ENCODE data around the gene CCDC142. TPM values are rescaled to one million over a fixed set of nuclear protein-coding genes. Genes with fewer than 3 reads are reported as not detected.

Gene CCDC142
- total RNA-seq, 1 donor from 2014 or later, result 28.0 TPM

DNA sequence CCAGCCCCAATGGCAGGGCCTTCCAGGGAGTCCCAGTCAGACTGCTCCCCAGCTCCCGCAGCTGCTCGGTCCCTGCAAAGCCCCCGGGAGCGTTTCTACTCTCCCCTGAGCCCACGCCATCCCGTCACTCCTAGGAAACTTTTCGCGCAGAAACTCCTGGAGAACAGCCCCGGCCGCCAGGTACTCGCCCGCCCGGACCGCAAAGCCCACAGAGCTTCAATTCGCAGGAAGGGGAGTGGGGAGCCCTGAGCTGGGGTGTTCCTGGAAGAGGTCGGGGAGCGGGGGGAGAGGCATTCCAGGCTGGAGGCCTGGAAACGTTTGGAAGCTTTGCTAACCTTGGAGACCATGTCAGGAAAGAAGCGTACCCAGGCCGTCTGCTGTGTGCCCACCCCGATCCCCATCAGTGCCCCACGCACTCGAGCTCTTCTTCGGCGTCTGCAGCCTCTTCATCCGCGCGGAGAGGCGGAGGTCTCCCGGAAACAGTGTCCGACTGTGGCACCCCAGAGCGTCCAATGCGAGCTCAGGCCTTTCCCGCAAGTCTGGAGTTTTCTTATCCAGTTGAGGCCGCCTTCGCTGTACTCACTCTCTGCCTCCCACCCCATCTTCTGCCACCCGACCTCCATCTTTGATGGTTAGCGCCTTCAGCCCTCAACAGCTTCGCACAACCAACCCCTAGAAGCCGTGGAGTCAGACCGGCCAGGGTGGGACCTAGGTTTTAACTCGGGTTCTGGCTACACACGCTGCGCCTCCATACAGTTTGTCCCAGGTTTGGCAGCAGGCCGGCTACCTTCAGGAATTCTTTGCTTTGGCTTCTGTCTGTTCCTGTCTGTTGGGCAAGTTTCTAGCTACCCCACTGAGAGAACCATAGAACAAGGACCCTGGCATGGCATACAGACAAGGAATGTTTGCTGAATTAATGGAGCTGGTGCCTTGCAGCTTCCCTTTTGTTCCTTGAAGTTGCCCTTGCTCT is 21.0 kb upstream of the CCDC142 start:
- Mint-ChIP-seq H3K36me3 (ENCODE audit: unreplicated experiment) (peaks cover 8% of the 10 kb centered on the region), H3K27me3 (ENCODE audit: unreplicated experiment) (peaks cover 40% of the 10 kb centered on the region), H3K4me1 (ENCODE audit: low read depth, unreplicated experiment) (peaks cover 24% of the 10 kb centered on the region), H3K9me3 (ENCODE audit: unreplicated experiment) (peaks cover 29% of the 10 kb centered on the region), H3K27ac (ENCODE audit: unreplicated experiment) (no peak overlapping the region), H3K4me3 (ENCODE audit: unreplicated experiment) (peak overlapping the region; percentile 74)
- TF ChIP-seq, protein P1, sequence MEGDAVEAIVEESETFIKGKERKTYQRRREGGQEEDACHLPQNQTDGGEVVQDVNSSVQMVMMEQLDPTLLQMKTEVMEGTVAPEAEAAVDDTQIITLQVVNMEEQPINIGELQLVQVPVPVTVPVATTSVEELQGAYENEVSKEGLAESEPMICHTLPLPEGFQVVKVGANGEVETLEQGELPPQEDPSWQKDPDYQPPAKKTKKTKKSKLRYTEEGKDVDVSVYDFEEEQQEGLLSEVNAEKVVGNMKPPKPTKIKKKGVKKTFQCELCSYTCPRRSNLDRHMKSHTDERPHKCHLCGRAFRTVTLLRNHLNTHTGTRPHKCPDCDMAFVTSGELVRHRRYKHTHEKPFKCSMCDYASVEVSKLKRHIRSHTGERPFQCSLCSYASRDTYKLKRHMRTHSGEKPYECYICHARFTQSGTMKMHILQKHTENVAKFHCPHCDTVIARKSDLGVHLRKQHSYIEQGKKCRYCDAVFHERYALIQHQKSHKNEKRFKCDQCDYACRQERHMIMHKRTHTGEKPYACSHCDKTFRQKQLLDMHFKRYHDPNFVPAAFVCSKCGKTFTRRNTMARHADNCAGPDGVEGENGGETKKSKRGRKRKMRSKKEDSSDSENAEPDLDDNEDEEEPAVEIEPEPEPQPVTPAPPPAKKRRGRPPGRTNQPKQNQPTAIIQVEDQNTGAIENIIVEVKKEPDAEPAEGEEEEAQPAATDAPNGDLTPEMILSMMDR (IDR thresholded peaks at IDR 0.05; ENCODE audit: partially characterized antibody, unreplicated experiment), result no peak
- no peak for DNase-seq

DNA sequence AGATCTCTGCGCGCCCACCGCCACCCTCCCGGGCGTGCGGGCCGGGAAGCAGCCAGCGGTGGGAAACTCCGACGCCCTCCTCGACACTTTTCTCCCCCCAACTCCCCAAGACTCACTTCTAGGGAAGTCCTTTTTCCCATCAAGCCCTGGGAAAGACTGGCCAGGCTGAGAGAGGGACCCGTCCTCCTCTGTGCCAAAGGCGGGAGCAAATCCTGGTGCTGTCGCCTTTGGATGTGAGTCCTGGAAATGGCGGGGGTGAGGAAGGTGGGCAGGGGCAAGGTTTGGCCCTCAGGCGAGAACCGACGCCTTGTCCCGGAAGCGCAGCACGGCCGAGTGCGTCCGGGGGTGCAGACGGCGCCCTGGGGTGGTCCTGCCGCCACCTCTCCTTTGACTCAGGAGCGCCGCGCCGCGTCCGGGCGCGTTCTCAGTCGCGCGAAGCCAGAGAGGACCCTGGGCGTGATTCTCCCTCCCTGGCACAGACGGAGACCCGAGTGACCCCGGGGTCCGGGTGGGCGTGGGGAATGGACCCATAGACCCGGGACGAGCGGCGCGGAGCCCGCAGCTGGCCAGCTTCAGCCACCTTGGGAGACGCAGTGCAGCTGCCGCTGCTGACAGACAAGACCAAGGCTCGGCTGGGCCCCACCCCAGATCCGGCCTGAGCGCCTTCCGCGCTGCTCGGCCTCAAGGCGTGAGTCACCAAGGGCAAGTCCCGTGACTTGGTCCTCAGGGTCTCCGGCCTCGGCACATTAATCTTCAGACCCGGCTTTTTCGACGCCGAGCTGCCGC is 20.1 kb upstream of the CCDC142 start:
- Mint-ChIP-seq H3K27me3 (ENCODE audit: unreplicated experiment) (peaks cover 40% of the 10 kb centered on the region), H3K9me3 (ENCODE audit: unreplicated experiment) (peaks cover 22% of the 10 kb centered on the region), H3K4me3 (ENCODE audit: unreplicated experiment) (peak overlapping the region; percentile 82), H3K36me3 (ENCODE audit: unreplicated experiment) (peaks cover 8% of the 10 kb centered on the region), H3K27ac (ENCODE audit: unreplicated experiment) (no peak overlapping the region), H3K4me1 (ENCODE audit: low read depth, unreplicated experiment) (peaks cover 19% of the 10 kb centered on the region)
- TF ChIP-seq, protein P1 (IDR thresholded peaks at IDR 0.05; ENCODE audit: partially characterized antibody, unreplicated experiment), result no peak
- DNase-seq, result peak; percentile 64

DNA sequence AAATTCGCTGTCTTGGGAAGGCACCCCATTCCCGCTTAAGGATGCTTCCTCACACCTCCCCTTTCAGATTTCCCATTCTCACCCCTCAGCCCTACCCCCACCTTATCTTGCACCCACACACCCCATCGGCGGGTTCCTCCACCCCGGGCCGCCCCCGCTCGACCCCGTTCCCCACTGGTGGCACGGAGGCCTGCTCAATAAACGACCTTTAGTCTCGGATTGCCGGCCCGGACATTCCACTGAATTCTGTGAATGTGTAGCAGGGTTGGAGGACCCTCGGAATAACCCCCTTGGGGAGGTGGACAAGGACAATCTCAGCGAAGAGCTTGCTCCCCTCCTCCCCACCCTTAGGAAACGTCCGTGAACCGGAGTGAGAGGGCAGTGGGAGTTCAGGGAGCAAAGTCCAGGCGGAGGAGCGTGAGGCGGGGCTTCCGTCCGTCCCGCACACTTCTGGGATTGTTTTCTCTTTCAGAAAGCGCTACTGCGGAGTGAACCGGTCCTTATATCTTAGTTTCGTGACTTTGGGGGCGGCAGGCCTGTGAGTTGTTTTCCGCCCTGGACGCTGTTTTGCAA is 19.4 kb upstream of the CCDC142 start:
- Mint-ChIP-seq H3K4me3 (ENCODE audit: unreplicated experiment) (peak overlapping the region; percentile 82), H3K36me3 (ENCODE audit: unreplicated experiment) (peaks cover 8% of the 10 kb centered on the region), H3K27ac (ENCODE audit: unreplicated experiment) (no peak overlapping the region), H3K27me3 (ENCODE audit: unreplicated experiment) (peaks cover 38% of the 10 kb centered on the region), H3K9me3 (ENCODE audit: unreplicated experiment) (peaks cover 15% of the 10 kb centered on the region), H3K4me1 (ENCODE audit: low read depth, unreplicated experiment) (peaks cover 19% of the 10 kb centered on the region)
- no peak for DNase-seq
- TF ChIP-seq, protein P1 (IDR thresholded peaks at IDR 0.05; ENCODE audit: partially characterized antibody, unreplicated experiment), result no peak

DNA sequence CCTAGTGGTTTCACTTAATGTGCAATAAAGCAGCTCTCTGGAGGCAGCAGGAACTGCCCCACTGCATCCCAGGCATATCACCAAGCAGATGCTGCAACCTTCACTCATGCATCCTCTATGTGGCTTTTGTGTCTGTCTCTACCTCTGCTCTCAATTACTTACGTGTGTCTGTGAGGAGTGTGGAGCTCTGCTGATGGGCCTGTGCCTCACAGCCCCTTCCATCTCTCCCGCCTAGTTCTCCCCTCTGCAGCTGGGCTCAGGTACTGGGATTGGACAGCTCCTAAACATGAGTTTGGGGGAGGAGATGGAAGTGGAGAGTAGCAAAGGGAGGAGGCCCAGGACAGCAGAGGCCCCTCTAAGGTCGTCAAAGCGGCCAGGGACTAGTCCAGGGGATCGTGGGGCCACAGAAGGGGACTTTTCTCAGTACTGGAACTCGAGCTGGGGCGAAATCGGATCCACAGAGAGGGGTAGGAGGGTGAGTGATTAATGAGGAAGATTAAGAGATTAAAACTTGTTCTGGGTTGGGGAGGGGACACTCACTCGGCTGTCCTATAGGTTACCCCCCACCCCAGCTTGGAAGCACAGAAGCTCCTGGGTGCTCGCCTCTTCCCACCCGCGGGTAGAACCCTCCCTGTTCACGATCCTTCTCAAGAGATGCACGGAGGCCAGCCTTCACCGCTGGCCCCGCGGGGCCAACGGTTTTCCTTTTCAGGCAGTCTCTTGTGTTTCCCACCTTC is 18.7 kb upstream of the CCDC142 start:
- TF ChIP-seq, protein P1 (IDR thresholded peaks at IDR 0.05; ENCODE audit: partially characterized antibody, unreplicated experiment), result no peak
- H3K4me1 Mint-ChIP-seq (ENCODE audit: low read depth, unreplicated experiment), result peaks cover 15% of the 10 kb centered on the region

More for the DNA sequence above, 18.7 kb upstream of the CCDC142 start:
- H3K27ac Mint-ChIP-seq (ENCODE audit: unreplicated experiment), result peak overlapping the region; percentile 84
- H3K27me3 Mint-ChIP-seq (ENCODE audit: unreplicated experiment), result peaks cover 36% of the 10 kb centered on the region
- DNase-seq, result no peak
- H3K9me3 Mint-ChIP-seq (ENCODE audit: unreplicated experiment), result peaks cover 8% of the 10 kb centered on the region
- peak overlapping the region; percentile 82 for H3K4me3 Mint-ChIP-seq (ENCODE audit: unreplicated experiment)
- H3K36me3 Mint-ChIP-seq (ENCODE audit: unreplicated experiment), result peaks cover 10% of the 10 kb centered on the region
